Measurements from ENCODE around the gene OR4B1.
"Not testable (repeated sequence)": the region's sequence is repeated elsewhere in the genome, so short reads cannot be mapped to it uniquely, and the experiment has no call there.

The OR4B1 gene, protein sequence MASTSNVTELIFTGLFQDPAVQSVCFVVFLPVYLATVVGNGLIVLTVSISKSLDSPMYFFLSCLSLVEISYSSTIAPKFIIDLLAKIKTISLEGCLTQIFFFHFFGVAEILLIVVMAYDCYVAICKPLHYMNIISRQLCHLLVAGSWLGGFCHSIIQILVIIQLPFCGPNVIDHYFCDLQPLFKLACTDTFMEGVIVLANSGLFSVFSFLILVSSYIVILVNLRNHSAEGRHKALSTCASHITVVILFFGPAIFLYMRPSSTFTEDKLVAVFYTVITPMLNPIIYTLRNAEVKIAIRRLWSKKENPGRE

DNA sequence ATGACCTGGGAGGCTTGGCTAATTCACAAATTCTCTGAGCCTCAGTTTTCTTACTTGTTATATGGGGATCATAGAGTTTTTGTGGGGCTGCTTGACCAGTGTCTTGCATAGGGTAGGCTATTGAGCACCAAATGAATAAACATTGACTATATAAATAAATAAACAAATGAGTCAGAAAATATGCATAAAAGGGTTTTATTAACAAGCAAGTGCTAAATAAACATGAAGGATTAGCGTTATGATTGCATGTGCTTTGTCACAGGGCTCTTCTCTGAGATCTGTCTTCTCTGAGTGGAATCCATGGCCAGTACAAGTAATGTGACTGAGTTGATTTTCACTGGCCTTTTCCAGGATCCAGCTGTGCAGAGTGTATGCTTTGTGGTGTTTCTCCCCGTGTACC is at the start of gene OR4B1:
TSS of gene OR4B1 (plus strand) at position 301 of the 400 bp plus-strand sequence. CDS start at position 301, 0 bp downstream.
- DNase-seq (ENCODE audit: low read depth in 3 of 3), result no peak

GRCh38 chr11:48167380-48167779 is 49.2 kb upstream of the OR4B1 start:
- DNase-seq (ENCODE audit: low read depth in 3 of 3), result no peak

DNA sequence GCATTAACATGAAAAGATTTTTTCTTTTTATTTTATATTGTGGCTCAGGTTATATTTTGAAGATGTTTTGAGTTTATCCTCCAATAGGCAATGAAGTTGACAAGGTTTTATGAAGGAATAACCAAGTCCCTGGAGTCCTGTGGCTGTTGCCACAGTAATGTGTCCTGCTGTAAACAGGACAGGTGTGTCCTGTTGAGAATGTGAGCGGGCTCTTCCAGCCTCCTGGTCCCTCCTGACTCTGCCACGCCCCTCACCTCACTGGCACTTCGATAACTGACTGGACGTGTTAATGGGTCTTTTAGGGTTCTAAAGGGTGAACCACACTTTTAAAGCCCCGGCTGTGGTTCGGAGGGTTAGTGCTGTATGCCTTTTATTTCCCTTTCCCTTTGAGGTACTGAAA is 47.8 kb upstream of the OR4B1 start:
- DNase-seq (ENCODE audit: low read depth in 3 of 3), result no peak

DNA sequence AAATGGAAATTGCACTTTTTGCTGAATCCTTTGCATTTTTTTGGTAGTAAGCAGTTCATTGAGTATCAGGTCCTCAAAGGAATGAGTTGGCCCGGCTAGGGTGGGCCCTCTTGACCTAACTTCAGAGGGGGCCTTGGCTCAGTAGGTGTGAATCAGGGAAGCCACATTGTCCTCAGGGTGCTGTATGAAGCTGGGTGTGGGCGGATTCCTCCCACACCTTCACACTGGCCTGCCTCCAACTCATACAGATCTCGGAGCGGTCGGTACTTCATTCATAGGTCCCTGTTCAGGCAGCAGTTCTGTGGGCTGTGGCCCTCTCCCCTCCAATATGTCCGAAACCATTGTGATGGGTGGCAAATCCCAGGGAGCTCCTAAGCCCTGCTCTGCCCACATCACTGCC is 47.4 kb upstream of the OR4B1 start:
- DNase-seq (ENCODE audit: low read depth in 3 of 3), result no peak

DNA sequence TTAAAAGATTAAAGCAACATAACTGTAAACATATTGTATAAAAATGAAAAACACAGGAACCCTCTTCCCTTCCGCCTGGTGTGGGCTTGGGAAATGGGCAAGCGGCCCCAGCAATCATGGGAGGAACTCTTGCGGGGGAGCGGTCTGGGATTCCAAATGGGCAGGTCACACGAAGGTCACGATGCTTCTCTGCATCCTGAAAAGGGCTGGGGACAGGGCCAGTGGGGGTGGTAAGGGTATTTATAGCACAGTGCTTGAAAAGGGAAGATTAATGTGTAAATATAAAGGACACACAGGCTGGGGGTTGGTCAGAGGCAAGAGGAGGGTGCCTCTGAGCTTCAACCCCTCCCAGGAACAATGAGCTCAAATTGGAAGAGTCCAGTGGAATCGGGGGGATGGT is 46.9 kb upstream of the OR4B1 start:
- DNase-seq (ENCODE audit: low read depth in 3 of 3), result no peak

DNA sequence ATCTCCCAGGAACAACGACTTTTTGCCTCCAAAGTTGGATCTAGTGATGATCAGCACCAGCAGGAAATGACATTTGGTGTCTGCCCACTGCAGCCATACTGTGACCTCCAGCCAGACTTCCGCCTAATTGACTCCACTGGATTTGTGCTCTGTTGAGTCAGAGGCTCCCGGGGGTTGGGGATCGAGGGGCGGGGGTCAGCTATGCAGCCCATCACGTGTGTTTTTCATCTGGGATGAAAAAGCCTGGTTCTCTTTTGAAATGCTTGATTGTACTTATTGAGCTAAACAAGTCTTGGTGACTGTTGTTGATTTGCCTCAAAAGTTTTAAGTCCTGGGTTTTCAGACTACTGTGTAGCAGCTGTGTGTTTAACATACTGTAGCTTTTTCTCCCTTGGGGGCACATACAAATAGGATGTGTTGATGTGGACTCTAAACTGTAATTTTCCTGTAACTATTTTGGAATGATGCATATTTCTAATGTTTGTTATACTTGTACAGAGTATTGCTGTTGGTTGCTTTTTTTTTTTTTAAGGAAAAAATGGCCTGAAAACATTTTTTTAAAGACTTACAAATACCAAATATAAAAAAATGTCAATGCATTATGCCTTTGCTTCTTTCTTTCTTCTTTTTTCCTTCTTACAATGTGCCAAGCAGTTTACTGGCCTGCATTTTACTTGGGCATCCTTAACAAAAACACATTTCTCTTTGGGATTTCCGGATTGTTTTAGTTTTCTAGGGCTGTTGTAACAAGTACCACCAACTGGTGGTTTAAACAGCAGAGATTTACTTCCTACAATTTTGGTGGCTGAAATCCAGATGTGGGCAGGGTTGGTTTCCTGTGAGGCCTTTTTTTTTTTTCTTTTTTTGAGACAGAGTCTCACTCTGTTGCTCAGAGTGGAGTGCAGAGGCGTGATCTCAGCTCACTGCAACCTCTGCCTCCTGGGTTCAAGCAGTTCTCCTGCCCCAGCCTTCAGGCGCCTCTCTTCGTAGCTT is 46.1 kb upstream of the OR4B1 start:
- no peak for DNase-seq (ENCODE audit: low read depth in 3 of 3)

DNA sequence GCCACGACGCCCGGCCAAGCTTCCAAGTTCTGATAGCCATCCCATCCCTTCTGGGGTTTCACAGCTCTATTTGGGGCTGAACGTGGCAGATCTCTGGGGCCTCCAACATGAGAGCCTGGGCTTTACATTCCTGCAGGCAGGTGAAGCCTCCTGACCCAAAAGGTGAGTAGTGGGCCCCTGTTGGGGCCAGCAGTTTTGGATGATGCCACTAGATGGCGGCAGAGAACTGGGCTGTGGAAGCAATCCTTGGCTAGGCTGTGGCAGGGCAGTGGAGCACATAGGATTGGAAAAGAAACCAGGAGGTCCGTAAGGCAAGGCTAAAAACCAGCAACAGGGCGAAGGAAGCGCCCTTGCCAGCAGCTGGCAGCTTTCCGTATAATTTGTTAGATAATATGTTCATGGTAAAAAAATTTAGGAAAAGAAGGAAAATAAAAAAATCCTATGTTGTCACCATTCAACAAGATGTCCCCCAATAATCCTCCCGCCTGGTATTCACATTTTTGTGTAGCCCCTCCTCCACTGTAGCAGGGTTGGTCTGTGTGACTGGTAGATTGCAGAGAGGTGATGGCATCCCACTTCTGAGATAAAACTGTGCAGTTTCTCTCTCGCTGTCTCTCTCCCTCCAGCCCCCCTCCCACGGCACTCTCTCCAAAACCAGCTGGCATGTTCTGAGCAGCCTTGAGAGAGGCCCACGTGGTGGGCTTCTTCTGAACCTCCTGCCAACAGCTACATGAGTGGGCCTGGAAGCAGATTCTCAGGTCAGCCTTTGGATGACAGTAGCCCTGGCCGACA is 43.6 kb upstream of the OR4B1 start:
- DNase-seq (ENCODE audit: low read depth in 3 of 3), result peak; percentile 35 to 45 (median 44)

DNA sequence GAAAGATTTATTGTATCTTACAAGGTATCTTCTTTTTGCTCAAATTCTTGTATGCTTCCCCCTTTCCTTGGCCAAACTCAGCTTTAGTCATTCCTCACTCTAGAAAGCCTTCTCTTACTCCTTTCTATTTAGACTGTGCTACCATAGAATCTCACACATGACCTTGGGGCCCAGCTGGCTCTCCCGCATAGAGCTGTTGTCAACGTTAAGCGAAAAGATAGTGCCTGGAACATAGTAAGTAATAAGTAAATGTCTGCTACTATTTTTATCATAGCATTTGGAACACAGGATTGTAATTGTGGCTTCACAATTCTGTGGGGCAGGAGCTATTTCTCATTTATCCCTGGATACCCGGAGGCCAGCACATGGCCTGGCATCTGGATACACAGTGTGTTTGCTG is 38.9 kb upstream of the OR4B1 start:
- no peak for DNase-seq (ENCODE audit: low read depth in 3 of 3)

GRCh38 chr11:48180627-48181026 is 36.0 kb upstream of the OR4B1 start:
- no peak for DNase-seq (ENCODE audit: low read depth in 3 of 3)

DNA sequence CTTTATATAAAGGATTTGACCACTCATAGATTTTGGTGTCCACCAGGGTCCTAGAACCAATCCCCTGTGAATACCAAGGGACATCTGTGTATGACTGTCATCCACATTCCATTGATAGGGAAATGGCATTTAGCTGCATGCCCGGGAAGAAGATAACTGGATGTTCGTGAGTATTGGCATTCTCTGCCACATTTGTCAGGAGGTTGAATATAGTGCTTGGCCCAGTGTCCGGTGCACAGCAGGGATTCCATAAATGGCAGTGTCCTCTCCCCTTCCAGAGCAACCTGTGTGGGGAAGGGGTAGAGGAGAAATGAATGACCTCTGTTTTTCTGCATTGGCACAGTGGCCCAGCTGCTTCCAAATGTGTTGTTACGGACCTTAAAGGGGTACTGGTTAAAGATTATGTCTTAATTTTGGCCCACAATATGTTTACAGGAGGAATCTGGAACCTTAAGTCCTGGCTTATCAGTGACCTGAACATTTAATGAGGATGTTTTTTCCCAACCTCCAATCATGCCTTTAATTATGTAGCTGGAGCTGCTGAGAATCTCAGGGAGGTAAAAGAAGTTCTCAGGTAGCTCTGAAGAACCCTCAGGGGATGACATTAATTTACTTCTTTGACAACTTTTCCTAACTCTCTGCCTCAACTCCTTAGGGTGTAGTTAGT is 33.6 kb upstream of the OR4B1 start:
- DNase-seq (ENCODE audit: low read depth in 3 of 3), result no peak

GRCh38 chr11:48184452-48184851 is 32.2 kb upstream of the OR4B1 start:
- no peak for DNase-seq (ENCODE audit: low read depth in 3 of 3)

GRCh38 chr11:48190906-48191654 is 25.5 kb upstream of the OR4B1 start:
- DNase-seq (ENCODE audit: low read depth in 3 of 3), result not testable (repeated sequence)

DNA sequence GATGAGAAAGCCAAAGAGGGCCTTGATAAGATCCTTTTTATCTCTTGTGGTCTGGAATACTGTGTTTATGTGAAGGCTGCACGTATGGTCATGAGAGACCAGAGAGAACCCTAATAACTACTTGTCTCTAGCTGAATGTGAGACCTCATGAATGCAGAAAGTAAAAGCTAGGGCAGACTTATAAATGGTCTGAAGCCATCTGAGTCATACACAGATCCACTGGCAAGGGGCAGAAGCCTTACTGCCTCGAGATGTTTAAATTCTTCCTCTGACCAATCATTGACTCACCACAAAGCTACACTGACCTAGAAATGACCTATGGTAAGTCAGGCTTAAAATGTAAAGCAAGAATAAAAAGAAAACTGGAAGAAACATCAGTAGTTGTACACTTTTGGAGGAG is 22.7 kb upstream of the OR4B1 start:
- DNase-seq (ENCODE audit: low read depth in 3 of 3), result no peak

GRCh38 chr11:48207881-48208280 is 8.7 kb upstream of the OR4B1 start:
- no peak for DNase-seq (ENCODE audit: low read depth in 3 of 3)

GRCh38 chr11:48210052-48210451 is 6.6 kb upstream of the OR4B1 start:
- DNase-seq (ENCODE audit: low read depth in 3 of 3), result no peak

GRCh38 chr11:48228761-48229160 is 12.2 kb downstream of the OR4B1 start:
- no peak for DNase-seq (ENCODE audit: low read depth in 3 of 3)

GRCh38 chr11:48230057-48230456 is 13.4 kb downstream of the OR4B1 start:
- DNase-seq (ENCODE audit: low read depth in 3 of 3), result not testable (repeated sequence)

GRCh38 chr11:48237727-48238126 is 21.1 kb downstream of the OR4B1 start:
- DNase-seq (ENCODE audit: low read depth in 3 of 3), result no peak

GRCh38 chr11:48242501-48242900 is 25.9 kb downstream of the OR4B1 start:
- DNase-seq (ENCODE audit: low read depth in 3 of 3), result no peak

- DNase-seq (ENCODE audit: low read depth in 3 of 3), result no peak
Observed at GRCh38 chr11:48244804-48245203, 28.2 kb downstream of the OR4B1 start, which contains the start of gene OR4X2. Gene OR4X2, plus strand, starts transcription at chr11:48245104. Its CDS starts 0 bp downstream, at chr11:48245104.

DNA sequence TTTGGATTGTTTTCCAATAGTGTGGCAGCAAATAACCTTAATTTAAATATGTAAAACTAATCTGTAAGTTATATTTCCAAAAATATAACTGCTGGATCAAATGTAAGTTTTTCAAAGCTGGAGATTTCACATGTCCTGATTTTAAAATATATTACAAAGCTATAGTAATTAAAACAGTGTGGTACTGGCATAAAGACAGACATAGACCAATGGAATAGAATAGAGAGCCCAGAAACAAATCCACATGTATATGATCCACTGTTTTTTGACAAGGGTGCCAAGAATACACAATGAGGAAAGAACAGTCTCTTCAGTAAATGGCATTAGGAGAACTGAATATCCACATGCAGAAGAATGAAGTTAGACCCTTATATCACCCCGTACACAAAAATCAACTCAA is 32.3 kb downstream of the OR4B1 start:
- DNase-seq (ENCODE audit: low read depth in 3 of 3), result no peak
